SU-DHL-6 (cell line): ENCODE data around the gene SENP2.

Source experiments
- H2AFZ ChIP-seq: fragments of 200-600 bp; sonication (generic); 2 replicates; pipeline ENCODE4 v1.6.1; 2014; ENCODE audit warnings: low read depth, mild to moderate bottlenecking, moderate library complexity, mixed read lengths, antibody characterized with exemption, low read length; ENCODE audit not compliant: severe bottlenecking
- H3F3A ChIP-seq: fragments of 200-600 bp; shearing (Covaris generic); 2 replicates; pipeline ENCODE4 v1.6.0; 2016; ENCODE audit warnings: antibody characterized with exemption, mild to moderate bottlenecking; ENCODE audit not compliant: insufficient read depth
- H3K27ac ChIP-seq: fragments of 200-600 bp; sonication (generic); 2 replicates; pipeline ENCODE4 v1.5.1; 2016; ENCODE audit warnings: low read depth, mild to moderate bottlenecking, low read length, moderate library complexity, mixed read lengths
- H3K27me3 ChIP-seq: fragments of 200-600 bp; sonication (generic), shearing (Covaris generic); 2 replicates; pipeline ENCODE4 v1.6.0; 2014; ENCODE audit warnings: mild to moderate bottlenecking, low read length
- H3K36me3 ChIP-seq: fragments of 200-600 bp; sonication (generic); 2 replicates; pipeline ENCODE4 v1.6.1; 2014; ENCODE audit warnings: mild to moderate bottlenecking, low read length, mixed read lengths
- H3K4me2 ChIP-seq: fragments of 300-600, 200-600 bp; shearing (Covaris generic), sonication (generic); 2 replicates; pipeline ENCODE4 v1.6.0; 2014; ENCODE audit warnings: low read length, low read depth, mild to moderate bottlenecking; ENCODE audit not compliant: poor library complexity, severe bottlenecking
- H3K4me3 ChIP-seq: fragments of 200-600 bp; sonication (generic); 2 replicates; pipeline ENCODE4 v1.5.1; 2014; ENCODE audit warnings: antibody characterized with exemption, low read length, mild to moderate bottlenecking, mixed read lengths; ENCODE audit not compliant: insufficient read depth, poor library complexity, severe bottlenecking
- H3K79me2 ChIP-seq: fragments of 200-600 bp; sonication (generic); 2 replicates; pipeline ENCODE4 v1.6.1; 2014; ENCODE audit warnings: mild to moderate bottlenecking, low read length, moderate library complexity; ENCODE audit not compliant: insufficient read depth
- H3K9ac ChIP-seq: fragments of 200-600 bp; sonication (generic); 2 replicates; pipeline ENCODE4 v1.7.0; 2014; ENCODE audit warnings: mild to moderate bottlenecking, low read length
- H3K9me2 ChIP-seq: fragments of 200-600 bp; sonication (generic); replicated peaks from 2 replicates; pipeline ENCODE4 v1.6.1; 2014; ENCODE audit warnings: low read length; ENCODE audit not compliant: insufficient read depth
- H3K9me3 ChIP-seq: fragments of 200-600 bp; sonication (generic); 2 replicates; pipeline ENCODE4 v1.6.1; 2014; ENCODE audit warnings: low read length, mixed read lengths; ENCODE audit not compliant: insufficient read depth
- H4K20me1 ChIP-seq: fragments of 200-600 bp; sonication (generic); 2 replicates; pipeline ENCODE4 v1.6.1; 2014; ENCODE audit warnings: low read depth, mild to moderate bottlenecking, antibody characterized with exemption, low read length, moderate library complexity, mixed read lengths
- CTCF ChIP-seq: fragments of 200-600 bp; sonication (generic); IDR thresholded peaks from one replicate; pipeline ENCODE4 v1.5.1; 2017; ENCODE audit warnings: antibody characterized with exemption, mild to moderate bottlenecking, low read length, moderate library complexity; ENCODE audit not compliant: insufficient read depth, poor library complexity, severe bottlenecking
- EZH2phosphoT487 ChIP-seq: fragments of 200-600 bp; sonication (generic), shearing (Covaris generic); conservative IDR thresholded peaks from 2 replicates; pipeline ENCODE4 v1.6.1; 2018; ENCODE audit warnings: mild to moderate bottlenecking, antibody characterized with exemption, low read length, moderate library complexity, mixed read lengths

Gene SENP2

DNA sequence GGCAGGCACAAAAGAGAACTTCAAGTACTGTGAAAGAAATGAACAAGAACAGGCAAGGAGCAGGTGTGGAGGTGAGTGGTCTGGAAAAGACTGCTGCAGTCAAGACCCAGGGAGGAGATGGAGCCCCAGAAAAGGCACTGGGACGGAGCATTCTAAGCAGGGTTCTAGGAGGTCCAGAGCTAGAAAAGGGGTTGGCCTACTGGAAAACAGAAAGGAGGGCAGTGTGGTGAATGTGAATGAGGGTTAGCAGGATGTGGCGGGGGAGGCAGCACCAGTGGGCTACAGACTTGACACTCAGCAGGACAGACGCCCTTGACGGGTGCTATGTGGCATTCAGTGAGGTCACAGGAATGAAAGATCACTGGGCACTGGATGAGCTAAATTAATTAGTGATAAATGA, 75.7 kb downstream of the SENP2 start:
- Histone ChIP-seq H3K4me3 (no peak overlapping the region), H3K79me2 (no peaks in the 10 kb centered on the region), H3K9me2 (no peaks in the 10 kb centered on the region), H3K36me3 (no peaks in the 10 kb centered on the region), H3K4me2 (no peak overlapping the region), H3K27ac (no peak overlapping the region), H3K27me3 (no peaks in the 10 kb centered on the region), H3K9ac (no peak overlapping the region), H4K20me1 (no peaks in the 10 kb centered on the region), H3F3A (no peaks in the 10 kb centered on the region), H3K9me3 (no peaks in the 10 kb centered on the region), H2AFZ (no peak overlapping the region)
- TF ChIP-seq CTCF: no peak
- TF ChIP-seq EZH2phosphoT487: no peak

GRCh38 chr3:185663929-185664328, 77.8 kb downstream of the SENP2 start:
- no peaks in the 10 kb centered on the region for H3K79me2 ChIP-seq
- no peaks in the 10 kb centered on the region for H3K27me3 ChIP-seq
- no peaks in the 10 kb centered on the region for H3F3A ChIP-seq
- H3K36me3 ChIP-seq: no peaks in the 10 kb centered on the region
- no peak overlapping the region for H3K9ac ChIP-seq
- H3K9me2 ChIP-seq: no peaks in the 10 kb centered on the region
- TF ChIP-seq CTCF (no peak), EZH2phosphoT487 (no peak)
- H3K27ac ChIP-seq: no peak overlapping the region
- no peak overlapping the region for H3K4me3 ChIP-seq
- H3K4me2 ChIP-seq: no peak overlapping the region
- no peaks in the 10 kb centered on the region for H3K9me3 ChIP-seq
- H2AFZ ChIP-seq: no peak overlapping the region
- no peaks in the 10 kb centered on the region for H4K20me1 ChIP-seq

DNA sequence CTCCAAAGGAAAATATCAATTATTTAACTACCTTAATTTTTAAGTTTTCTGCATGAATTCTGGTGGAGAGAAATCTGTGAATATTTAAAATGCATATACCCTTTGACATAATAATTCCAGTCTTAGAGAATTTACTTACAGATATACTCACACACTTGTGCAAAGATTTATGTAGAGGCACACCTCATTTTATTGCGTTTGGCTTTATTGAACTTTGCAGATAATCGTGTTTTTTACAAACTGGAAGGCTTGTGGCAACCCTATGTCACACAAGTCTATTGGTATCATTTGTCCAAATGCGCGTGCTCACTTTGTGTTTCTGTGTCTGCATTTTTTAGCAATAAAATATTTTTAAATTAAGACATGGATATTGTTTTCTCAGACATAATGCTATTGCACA, 81.5 kb downstream of the SENP2 start:
- no peaks in the 10 kb centered on the region for H3K27me3 ChIP-seq
- TF ChIP-seq CTCF (no peak), EZH2phosphoT487 (no peak)

More for the DNA sequence above, 81.5 kb downstream of the SENP2 start:
- Histone ChIP-seq H3K9ac (no peak overlapping the region), H3K79me2 (no peaks in the 10 kb centered on the region), H3K4me2 (no peak overlapping the region), H2AFZ (no peak overlapping the region), H3K9me3 (no peaks in the 10 kb centered on the region), H3K36me3 (no peaks in the 10 kb centered on the region), H3F3A (no peaks in the 10 kb centered on the region), H3K9me2 (no peaks in the 10 kb centered on the region), H3K4me3 (no peak overlapping the region), H4K20me1 (no peaks in the 10 kb centered on the region), H3K27ac (no peak overlapping the region)
